SK-N-SH (cell line): ENCODE measurements around the gene MGME1.

Experiments used
- EP300 ChIP-seq, 2 experiments: IDR thresholded peaks; 2 replicates each; pipeline versions ENCODE4 v1.4.0 to v1.6.1; 2012; ENCODE audit warnings: borderline replicate concordance in 1 of 2, low read depth in 1 of 2, low read length in 1 of 2
- NFIC ChIP-seq: IDR thresholded peaks from 2 replicates; pipeline ENCODE4 v1.4.0; 2012; ENCODE audit warnings: borderline replicate concordance
- POLR2AphosphoS5 ChIP-seq: IDR thresholded peaks from 2 replicates; pipeline ENCODE4 v1.6.1; 2012; ENCODE audit warnings: low read depth, low read length
- RAD21 ChIP-seq: IDR thresholded peaks from 2 replicates; pipeline ENCODE4 v1.6.1; 2012; ENCODE audit warnings: mild to moderate bottlenecking, low read length
- SMC3 ChIP-seq: IDR thresholded peaks from 2 replicates; pipeline ENCODE4 v1.6.1; 2012; ENCODE audit warnings: low read depth, low read length, improper control_type of control experiment
- TAF1 ChIP-seq: IDR thresholded peaks from 2 replicates; pipeline ENCODE4 v1.6.1; 2012; ENCODE audit warnings: low read depth, mild to moderate bottlenecking, low read length, moderate library complexity, borderline replicate concordance
- TCF12 ChIP-seq: IDR thresholded peaks from 2 replicates; pipeline ENCODE4 v1.4.0; 2012
- TF ChIP-seq, protein P1 (sequence below): fragments of 200-600 bp; sonication (generic); IDR thresholded peaks from 2 replicates; pipeline ENCODE4 v1.6.1; 2017; ENCODE audit warnings: antibody characterized with exemption, mild to moderate bottlenecking, moderate library complexity
- TF ChIP-seq, protein P2 (sequence below): fragments of 150-350 bp; IDR thresholded peaks from 2 replicates; pipeline ENCODE4 v1.6.1; 2017; ENCODE audit warnings: antibody characterized with exemption, low read length, low read depth, borderline replicate concordance

DNA sequence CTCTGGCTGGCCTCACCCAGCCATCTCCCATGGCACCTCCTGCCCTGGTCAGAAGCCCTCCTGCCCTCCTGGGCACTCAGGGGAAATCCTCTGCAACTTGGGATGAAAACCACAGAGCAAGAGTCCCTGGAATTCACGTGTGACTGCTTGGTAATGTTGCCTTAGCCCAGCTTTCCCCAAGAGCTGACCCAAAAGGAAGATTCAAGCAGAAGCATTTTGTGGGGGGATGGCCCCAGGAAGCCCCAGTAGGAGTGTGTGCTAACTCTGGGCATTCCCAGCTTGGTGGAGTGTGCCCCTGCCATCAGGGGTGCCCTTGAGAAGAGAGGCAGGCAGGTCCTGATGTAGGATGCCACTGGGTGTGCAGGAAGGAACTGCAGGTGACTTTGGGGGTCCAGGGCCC is 35.7 kb upstream of the MGME1 start:
- TF ChIP-seq, protein P1, sequence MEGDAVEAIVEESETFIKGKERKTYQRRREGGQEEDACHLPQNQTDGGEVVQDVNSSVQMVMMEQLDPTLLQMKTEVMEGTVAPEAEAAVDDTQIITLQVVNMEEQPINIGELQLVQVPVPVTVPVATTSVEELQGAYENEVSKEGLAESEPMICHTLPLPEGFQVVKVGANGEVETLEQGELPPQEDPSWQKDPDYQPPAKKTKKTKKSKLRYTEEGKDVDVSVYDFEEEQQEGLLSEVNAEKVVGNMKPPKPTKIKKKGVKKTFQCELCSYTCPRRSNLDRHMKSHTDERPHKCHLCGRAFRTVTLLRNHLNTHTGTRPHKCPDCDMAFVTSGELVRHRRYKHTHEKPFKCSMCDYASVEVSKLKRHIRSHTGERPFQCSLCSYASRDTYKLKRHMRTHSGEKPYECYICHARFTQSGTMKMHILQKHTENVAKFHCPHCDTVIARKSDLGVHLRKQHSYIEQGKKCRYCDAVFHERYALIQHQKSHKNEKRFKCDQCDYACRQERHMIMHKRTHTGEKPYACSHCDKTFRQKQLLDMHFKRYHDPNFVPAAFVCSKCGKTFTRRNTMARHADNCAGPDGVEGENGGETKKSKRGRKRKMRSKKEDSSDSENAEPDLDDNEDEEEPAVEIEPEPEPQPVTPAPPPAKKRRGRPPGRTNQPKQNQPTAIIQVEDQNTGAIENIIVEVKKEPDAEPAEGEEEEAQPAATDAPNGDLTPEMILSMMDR, result no peak
- TF ChIP-seq RAD21 (no peak), TCF12 (no peak), TAF1 (no peak), NFIC (no peak), EP300 (IDR thresholded peaks at IDR 0.05; ENCODE audit: borderline replicate concordance in 1 of 2, low read depth in 1 of 2, low read length in 1 of 2) (no peak), SMC3 (no peak), POLR2AphosphoS5 (no peak)
- TF ChIP-seq, protein P2, sequence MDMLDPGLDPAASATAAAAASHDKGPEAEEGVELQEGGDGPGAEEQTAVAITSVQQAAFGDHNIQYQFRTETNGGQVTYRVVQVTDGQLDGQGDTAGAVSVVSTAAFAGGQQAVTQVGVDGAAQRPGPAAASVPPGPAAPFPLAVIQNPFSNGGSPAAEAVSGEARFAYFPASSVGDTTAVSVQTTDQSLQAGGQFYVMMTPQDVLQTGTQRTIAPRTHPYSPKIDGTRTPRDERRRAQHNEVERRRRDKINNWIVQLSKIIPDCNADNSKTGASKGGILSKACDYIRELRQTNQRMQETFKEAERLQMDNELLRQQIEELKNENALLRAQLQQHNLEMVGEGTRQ, result no peak
